NCI-H2081 (cell line): Measurements from ENCODE around the gene PTDSS2.
A peak's percentile ranks its signal among the peaks of the same experiment; 100 is the strongest.

Experiments
- DNase-seq, 2 experiments: peaks; one replicate each; lab custom pipeline; 2025; lab: John Stamatoyannopoulos, UW

PTDSS2 gene

DNA sequence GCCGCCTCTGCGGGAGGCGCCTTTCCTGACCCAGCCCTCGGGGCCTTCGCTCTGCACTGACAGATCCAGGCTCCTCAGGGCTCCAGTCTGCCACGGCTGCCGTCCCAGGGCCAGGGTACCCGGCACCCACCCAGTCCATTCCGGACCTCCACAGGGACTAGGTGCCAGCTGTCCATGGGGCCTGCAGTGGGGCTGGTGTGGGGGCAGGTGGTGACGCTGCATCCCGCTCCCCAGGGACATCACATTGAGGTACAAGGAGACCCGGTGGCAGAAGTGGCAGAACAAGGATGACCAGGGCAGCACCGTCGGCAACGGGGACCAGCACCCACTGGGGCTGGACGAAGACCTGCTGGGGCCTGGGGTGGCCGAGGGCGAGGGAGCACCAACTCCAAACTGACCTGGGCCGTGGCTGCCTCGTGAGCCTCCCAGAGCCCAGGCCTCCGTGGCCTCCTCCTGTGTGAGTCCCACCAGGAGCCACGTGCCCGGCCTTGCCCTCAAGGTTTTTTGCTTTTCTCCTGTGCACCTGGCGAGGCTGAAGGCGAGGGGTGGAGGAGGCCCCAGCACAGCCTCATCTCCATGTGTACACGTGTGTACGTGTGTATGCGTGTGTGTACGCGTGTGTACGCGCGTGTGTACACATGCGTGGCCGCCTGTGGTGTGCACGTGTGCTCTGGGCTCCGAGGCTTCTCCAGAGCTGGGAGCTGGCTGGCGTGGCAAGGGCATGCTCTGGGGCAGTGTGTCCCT, 40.3 kb downstream of the PTDSS2 start:
- DNase-seq: no peak

DNA sequence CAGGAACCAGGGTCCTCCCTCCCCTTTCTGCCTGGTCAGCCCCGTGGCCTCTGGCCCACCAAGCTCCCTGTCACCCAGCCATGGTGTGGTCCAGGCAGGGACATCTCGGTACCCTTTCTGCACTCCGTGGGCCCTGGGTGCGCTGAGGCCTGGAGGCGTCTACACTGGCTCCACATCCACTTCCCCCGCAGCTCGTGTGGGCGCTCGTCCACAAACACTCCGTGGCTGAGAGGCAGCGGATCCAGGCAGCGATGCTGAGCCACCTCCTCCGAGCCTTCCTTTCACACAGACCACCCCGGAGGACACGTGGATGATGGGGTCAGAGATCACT, 40.8 kb downstream of the PTDSS2 start:
- no peak for DNase-seq

DNA sequence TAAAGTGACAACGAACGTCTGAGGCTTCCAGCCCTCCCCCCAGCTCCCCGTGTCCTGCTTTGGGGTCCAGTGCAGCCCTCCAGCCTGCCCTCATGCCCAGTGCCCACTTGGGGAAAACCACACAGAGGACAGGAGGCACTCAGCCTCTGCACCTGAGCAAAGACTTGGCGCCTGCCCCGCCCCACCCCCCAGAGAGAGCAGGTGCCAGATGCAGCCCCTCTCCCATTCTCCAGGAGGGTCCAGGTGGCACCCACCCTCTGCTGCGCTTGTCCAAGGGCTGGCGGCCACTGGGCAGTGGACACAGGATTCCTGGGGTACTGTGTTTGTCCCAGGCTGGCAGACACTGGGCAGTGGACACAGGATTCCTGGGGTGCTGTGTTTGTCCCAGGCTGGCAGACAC, 41.3 kb downstream of the PTDSS2 start:
- DNase-seq: no peak

DNA sequence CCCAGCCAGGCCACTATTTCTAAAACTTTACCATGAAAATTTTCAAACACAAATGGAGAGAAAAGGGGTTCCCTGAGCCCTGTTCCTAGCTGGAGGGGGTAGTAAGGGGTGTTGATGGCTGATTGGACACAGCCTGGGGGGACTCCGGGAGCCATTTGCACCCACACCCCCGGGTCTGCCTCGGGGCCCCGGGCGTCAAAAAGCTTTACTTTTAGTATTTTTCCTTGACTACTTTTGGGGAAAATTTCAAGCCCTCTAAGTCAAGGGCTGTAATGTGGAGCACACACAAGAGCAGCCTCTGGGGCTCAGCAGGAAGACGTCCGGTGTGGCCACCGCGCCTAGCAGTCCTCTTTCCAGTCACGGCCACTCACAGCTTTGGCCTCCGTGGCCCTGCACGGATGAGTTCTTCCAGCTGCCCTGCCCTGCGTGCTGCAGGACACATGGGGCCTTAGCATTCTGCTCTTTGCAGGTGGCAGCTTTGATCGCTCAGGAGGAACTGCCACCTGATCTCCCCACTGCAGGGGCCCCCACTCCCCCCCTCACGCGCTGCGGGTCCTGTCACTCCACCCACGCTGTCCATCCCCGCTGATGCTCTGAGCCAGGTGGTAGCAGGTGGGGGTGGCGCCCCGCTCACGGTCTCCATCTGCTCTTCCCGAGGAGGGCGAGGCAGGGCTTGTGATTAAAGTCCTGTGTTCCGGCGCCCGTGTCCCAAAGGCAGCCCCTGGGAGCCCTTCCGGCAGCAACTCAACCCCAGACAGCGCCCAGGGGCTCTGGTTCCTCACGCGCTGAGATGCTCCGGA, 42.5 kb downstream of the PTDSS2 start:
- DNase-seq: peak in 1 of 2 experiments; percentile 44

DNA sequence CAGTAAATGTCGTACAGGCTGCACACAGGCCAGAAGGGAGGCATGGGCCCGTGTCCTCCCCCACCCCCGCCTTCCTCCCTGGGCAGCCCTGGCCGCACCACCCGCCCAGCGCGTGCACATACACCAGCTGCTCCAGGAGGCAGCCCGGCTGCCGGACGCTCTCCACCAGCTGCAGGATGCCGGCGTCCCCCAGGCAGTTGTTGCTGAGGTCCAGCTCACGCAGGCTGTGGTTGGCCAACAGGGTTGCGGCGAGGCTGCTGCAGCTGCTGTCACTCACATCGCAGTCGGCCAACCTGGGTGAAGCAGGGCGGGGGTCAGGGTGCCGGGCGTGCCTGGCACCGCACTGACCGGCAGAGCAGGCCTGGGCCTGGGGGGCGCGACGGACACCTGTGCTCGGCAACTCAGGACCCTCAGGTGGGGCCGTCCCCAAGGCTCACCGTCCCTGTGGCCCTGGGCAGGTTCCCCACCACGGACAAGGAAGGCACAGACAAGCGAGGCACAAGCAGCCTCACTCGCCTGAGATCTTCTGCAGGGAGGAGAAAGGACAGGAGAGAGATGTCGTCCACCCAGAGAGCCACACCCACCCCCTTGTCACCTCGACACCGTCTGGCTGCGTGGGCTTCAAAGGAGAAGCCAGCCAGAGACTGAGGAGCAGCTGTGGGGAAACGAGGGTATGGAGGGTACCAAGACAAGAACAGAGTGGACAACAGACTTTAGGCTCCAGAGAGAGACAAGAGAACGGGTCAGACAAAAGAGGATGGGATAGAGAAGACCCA, 44.9 kb downstream of the PTDSS2 start:
- DNase-seq: no peak

DNA sequence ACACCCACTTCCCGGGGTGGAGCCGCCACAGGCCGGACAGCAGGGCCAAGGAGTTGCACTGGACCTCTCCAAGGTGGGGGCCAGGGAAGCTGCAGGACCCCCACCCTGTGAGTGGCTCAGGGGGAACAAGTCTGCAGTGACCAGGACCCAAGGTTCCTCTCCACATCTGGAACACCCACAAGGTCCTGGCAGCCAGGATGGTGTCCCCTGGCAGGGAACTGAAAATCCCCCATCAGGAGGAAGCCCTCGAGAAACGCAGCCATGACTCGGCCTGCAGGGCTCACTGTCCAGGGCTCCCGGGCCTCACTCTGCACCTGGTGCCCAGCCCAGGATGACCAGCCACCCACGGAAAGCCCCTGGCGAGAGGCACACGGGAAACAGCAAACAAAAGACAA, 45.5 kb downstream of the PTDSS2 start:
- no peak for DNase-seq

DNA sequence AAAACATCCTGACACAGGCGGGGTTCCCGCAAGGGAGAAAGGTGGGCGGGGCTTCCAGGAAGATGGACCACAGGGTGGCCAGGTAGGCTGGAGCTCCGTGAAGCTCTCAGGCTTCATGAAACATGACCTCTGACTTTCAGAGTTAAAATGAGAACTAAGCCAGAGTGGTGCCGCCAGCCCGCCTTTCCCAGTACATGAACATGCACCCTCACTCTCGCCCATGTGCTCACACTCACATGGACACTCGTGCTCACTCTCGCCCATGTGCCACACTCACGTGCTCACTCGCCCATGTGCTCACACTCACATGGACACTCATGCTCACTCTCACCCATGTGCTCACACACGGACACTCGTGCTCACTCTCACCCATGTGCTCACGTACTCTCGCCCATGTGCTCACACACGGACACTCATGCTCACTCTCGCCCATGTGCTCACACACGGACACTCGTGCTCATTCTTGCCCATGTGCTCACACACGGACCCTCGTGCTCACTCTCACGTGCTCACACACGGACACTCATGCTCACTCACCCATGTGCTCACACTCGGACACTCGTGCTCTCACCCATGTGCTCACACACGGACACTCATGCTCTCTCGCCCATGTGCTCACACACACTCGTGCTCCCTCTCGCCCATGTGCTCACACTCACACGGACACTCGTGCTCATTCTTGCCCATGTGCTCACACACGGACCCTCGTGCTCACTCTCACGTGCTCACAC, 46.9 kb downstream of the PTDSS2 start:
- no peak for DNase-seq

DNA sequence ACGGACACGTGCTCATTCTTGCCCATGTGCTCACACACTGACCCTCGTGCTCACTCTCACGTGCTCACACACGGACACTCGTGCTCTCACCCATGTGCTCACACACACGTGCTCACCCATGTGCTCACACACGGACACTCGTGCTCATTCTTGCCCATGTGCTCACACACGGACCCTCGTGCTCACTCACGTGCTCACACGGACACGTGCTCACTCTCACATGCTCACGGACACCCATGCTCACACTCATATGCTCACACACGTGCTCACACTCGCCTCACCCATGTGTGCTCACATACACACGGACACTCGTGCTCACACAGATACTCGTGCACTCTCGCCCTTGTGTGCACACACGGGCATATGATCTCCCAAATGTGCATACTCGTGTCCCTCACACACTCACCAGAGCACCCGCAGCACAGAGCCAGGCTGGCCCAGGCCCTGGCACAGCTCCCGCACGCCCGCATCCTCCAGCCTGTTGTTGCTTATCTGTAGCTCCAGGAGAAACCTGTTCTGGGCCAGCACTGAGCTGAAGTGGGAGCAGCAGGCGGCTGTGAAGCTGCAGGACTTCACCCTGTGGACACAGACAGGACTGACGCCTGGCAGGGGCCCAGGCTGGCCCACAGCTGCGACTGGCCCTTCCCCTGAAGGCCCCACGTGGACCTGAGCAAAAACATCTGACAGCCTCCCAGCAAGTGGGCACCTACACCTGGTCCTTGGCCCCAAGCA, 47.7 kb downstream of the PTDSS2 start:
- no peak for DNase-seq

DNA sequence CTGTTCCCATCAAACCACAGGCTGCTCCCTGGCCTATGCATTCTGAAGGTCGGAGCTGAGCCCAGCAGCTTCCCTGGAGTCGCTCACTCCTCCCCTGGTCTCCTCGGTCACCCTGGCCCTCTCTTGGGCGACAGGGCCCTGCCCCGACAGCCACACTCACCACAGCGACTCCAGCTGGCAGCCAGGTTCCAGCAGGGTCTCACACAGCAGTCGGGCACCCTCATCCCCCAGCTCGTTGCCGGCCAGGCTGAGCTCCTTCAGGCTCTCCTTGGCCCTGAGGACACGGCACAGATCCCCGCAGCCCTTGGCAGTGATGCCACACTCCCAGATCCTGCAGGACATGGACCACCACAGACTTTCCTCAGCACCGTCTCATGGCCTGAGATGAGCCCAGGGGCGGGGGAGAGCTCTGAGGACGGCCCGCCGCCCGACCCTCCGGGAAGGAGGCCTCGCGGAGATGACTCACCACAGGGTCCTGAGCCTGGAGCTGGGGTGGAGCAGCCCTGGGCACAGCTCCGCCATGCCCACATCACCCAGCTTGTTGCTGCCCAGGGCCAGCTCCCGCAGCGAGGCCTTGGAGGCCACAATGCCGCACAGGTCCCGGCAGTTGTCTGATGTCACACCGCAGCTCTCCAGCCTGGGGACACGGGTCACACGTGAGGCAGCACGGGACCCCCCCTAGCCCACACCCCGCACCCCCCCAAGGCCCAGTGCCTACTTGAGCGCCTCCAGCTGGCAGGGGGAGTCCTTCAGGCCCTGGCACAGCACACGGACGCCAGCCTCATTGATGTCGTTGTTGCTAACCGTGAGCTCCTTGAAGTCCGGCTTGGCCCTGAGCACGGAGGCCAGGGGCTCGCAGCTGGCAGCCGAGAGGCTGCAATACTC, 48.5 kb downstream of the PTDSS2 start:
- DNase-seq: no peak

DNA sequence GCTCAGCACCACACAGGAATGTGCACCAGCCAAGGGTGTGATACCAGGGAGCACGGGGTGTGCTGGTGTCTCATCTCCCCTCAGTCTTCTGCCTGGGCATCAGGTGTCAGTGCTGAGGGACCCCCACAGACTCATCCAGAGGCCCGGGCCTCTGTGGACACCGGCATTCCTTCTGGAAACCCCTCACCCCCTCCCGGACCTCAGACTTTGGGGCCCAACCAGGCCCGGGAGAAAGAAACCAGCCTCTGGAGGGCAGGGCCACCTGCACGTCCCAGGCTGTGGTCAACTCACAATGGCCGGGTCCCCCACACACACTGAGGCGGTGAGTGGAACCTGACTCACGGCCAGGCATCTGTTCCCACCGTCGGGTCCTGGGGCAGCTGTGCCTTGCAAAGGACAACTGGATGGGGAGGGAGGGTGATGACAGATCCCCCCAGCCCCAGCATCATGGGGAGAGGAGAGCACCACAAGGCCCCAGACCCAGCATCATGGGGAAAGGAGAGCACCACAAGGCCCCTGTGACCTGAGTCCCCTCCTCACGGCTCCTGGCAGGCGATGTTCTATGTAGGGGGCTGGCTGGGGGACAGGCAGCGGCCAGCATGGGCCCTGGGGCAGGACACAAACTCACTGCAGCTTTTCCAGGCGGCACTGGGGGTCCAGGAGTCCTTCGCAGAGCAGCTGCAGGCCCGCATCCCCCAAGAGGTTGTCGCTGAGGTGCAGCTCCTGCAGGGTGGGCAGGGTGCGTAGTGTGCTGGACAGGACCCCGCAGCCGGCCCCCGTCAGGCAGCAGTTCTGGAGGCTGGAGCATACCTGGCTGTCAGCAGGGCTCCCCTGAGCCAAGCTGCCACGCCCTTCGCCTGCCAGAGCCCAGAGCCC, 49.4 kb downstream of the PTDSS2 start:
- no peak for DNase-seq

DNA sequence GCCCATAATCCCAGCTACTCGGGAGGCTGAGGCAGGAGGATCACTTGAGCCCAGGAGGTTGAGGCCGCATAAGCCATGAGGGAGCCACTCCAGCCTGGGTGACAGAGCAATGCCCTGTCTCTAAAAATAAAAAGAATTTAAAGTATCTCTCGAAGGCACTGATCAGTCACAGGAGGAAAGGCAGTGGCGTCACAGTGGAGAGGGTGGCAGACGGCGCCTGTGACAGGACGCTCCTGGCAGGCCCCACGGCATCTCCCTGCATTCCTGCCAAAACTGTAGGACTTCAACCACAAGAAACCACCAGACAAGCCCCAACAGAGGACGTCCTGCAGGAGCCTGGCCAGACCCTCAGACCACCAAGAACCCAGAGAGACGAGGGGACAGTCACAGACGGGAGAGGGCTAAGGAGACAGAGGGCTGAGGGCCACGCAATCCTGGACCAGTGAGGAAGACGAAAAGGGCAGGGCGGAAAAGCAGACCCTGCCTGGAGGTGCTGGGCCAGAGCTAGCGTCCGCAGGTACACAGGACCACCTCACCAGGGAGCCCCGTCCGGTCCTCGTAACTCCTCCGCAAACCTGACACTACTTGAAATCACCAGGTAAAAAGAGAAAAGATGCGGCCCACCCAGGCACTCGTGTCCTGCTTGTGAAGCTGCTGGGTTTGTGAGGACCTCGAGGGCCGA, 51.1 kb downstream of the PTDSS2 start:
- DNase-seq: no peak

DNA sequence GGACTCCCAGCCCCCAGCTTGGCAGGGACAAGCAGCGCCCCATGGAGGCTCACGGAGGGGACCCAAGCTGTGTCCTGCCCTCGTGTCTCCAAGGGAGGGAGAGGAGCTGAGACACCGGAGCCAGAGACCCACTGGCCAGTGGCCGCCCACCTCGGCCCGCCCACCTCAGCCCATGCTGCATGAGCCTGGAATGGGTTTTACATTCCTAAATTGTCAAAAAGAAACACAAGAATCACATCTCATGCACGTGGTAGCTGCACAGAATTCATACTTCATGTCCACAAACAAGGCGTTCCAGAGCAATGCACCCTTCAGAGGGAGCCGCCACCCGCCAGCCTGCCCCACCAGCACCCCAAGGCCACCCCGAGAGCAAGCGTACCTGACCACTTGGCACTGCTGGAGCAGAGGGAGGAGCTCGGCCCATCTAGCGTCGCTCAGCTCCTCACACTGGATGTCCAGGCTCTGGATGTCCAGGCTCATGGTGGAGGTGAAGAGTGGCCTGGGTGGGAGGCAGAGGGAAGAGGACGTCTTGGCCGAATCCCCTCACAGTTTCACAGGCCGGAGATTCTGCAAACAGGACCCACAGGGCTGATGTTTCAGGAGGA, 51.7 kb downstream of the PTDSS2 start:
- DNase-seq: no peak

DNA sequence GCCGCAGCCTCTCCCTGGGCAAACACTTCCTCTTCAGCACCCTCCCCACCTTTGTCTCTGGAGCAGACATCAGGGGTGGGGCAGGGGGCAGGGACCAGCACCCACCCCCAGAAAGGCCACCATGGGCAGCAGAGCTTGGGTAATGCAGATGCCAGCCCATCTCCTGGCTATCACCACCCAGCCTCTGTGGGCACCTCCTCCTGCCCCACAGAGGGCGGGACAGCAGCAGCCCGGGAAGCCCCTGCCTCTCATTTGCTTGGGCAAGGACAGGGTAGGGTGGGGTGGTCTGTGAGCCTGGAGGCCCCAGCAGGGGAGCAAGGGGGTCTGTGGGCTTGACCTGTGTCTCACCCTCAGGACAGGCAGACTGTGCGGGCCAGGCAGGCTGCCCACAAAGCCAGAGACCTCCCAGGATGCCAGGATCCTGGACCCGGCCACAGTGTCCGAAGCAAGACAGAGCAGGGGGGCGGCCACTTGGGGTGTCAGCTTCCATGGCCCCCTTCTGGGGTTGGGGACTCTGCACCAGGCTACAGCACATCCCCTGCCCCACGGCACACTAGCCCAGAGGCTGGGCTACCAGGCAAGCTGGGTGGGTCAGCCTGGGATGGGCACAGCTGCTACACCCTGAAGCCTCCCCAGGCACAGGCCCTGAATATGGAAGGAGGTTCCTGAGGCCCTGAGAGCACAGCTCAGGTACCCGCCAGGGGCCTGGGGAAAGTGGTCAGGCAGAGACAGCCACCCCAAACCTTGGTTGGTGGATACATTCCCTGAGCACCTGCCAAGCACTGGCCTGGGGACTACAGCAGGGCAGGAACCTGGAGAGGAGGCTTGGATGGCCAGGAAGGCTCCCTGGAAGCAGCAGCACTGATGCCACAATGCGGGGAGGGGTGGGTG, 52.5 kb downstream of the PTDSS2 start:
- no peak for DNase-seq

DNA sequence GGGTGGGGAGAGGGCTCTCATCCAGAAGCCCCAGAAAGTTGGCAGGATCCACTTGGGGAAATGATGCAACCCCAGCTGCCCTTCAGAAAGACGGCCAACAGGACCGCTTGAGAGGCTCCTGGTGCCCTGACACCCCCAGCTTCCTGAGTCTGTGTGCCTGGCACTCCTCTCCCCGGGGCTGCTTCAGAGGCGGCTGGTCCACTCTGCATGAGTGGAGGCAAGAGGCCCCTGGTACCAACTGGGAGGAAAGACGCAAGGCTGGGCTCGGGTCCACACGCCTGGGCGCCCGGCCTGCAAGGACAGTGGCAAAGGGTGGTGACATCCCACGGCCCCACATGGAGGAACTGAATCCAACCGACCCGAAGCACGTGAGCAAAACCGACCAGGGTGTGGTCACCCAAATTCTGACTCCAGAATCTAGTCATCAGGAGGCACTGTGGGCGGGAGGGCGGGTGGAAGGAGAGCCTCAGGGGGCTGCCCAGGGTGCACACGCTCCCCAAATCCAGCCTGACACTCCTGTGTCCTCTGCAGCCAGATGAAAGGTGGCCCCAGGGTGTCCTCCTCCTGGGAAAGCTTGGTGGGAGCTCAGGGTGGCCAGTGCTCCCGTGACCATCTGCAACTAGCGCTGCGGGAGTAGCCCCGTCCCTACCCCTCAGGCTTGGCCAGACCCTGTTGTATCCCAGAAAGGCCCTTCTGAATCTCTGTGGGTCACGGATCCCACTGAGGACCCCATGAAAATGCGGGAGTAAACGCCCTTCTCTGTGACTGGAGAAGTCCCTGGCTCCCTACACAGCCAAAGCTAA, 53.3 kb downstream of the PTDSS2 start:
- DNase-seq: no peak

DNA sequence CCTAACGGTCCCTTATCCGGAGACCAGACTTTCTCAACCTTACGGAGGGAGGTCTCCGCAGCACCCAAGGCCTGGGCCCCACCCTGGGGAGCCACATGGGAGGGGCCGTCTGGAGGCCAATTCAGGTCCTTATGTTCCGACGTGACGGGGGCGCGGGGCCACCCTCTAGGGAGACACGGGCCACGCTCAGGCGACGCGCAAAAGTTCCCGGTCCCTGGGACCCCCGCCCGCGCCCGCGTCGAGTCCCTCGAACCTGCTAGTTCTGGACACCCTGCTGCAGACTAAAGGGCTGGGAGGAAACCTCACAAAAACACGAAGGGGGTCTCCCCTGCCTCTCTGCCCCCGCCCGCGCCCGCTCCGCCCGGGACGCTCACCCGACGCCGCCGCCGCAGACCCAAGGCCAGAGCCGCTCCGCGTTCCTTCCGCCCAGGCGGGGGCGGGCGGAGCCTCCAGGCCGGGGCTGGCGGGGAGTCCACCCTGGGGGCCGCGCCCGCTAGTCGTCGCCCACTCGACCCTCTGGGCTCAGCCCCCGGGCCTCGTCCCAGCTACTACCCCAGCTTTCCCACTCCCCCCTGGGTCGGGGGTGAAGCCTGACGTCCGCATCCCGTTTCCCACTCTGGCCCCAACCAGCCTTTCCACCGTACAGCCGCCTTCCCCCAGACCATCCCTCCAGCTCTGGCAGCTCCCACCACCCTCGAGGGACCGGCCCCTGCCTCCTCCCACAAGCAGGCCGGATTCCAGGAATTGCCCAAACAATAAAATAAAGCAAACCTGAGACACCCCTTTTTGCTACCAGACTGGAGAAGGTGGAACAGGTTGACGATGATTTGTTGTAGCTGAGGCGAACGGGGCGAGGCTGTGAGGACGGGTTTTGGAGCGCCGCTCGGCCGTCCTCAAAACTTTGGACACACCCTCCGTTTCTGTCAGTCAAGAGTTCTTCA, 54.2 kb downstream of the PTDSS2 start:
- no peak for DNase-seq

DNA sequence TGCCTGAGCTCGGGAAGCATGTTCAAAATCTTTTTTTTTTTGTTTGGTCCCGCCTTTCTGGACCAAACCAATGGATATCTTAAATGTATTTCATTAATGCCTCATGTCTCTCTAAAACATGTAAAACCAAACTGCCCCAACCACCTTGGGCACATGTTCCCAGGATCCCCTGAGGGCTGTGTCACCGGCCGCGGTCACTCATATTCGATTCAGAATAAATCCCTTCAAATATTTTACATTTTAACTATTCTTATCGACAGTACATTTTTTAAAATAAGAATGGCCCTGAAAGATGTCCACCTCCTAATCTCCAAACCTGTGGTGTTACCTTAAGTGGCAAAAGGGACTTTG, 54.9 kb downstream of the PTDSS2 start:
- no peak for DNase-seq
